Measurements from ENCODE around the gene NOS1AP.
"Not testable (repeated sequence)": the region's sequence is repeated elsewhere in the genome, so short reads cannot be mapped to it uniquely, and the experiment has no call there.

Gene NOS1AP

DNA sequence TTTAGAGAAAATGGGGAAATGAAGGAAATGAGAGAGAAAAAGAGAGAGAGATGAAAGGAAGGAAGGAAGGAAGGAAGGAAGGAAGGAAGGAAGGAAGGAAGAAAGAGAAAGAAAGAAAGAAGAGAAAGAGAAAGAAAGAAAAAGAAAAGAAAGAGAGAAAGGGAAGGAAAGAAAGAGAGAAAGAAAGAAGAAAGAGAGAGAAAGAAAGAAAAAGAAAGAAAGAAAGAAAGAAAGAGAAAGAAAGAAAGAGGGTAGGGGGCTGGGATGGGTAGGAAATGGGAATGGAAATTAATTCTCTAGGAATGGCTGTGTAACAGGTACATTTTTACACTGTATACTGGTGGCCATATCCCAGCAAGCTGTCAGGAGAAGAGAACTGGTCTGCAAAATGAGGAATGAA lies 346.7 kb downstream of the NOS1AP start:
- DNase-seq (ENCODE audit: low spot score): no peak

DNA sequence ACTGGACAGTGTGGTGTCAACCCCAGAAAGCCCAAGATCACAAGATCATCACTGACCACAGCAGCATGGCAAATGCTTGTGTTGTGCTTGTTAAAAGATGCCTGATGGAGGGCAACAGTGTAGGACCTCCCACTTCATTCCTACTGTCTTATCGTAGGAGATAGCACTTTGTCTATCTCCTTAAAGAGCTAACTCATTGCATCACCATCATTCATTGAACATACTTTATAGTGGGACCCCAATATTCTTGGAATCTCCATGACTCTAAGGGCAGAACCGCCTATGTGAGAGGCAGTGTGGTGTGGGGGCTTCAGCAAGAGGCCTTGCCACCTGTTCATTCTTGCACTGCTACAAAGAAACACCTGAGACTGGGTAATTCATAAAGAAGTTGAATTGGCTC lies 347.4 kb downstream of the NOS1AP start:
- DNase-seq (ENCODE audit: low spot score): no peak

- no peak for DNase-seq (ENCODE audit: low spot score)
Observed at GRCh38 chr1:162417650-162418049, 348.2 kb downstream of the NOS1AP start.

DNA sequence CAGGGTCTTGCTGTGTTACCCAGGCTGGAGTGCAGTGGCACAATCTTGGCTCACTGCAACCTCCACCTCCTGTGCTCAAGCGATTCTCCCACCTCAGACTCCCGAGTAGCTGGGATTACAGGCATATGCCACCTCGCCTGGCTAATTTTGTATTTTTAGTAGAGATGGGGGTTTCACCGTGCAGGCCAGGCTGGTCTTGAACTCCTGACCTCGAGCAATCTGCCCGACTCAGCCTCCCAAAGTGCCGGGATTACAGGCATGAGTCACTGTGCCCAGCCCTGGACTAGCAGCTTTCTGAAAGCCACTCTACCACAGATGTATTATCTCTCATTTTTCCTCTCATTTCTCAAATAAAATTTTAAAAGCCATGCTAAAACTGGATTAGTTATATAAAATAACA lies 349.1 kb downstream of the NOS1AP start:
- not testable (repeated sequence) for DNase-seq (ENCODE audit: low spot score)

- DNase-seq (ENCODE audit: low spot score): not testable (repeated sequence)
Observed at GRCh38 chr1:162419450-162419931, 350.0 kb downstream of the NOS1AP start.
